Stimulated activated CD4-positive, alpha-beta T cell treated with anti-CD3 and anti-CD28 coated beads, Interleukin-4, amount 100 ng/mL, for 4 hours (primary cell): ENCODE results near the gene TRPM1.
A peak's percentile ranks its signal among the peaks of the same experiment; 100 is the strongest.

Source experiments
- DNase-seq, 2 experiments: peaks; one replicate each; pipeline ENCODE4 v3.0.0-alpha.2; 2020

Gene TRPM1

DNA sequence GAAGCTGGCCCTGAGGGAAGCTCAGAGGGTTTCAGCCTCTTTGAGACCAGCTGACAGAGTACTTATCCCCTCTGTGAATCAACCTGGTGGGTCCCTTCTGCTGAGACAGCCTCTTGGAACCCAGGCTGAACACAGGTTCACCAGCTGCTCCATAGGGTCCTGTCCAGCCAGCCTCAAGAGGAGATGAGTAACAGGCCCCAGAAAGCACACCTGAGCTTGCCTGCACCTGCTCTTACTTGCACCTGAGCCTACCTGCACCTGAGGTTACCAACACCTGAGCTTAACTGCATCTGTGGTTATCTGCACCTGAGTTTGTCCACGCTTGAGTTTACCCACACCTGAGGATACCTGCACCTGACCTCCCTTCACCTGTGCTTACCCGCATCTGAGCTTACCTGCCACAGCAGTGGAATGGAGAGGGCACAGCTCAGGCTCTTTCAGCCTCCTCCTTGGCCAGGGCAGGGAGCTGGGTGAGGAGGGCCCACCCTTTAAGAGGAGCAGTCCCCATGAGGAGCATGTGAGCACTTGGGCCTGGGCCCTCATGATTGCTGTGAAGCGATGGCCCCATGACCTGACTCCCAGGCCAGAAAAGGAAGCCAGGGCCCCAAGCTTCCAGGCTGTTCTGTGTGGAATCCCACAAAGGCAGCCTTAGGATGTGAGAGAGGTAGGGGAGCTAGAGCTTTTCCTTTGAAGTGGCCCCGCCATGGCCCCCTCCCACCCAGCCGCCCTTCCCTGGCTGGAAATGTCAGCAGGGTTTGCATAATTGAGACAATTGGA, at the start of gene TRPM1:
TSS of gene TRPM1 (minus strand) at position 464 of the 777 bp plus-strand sequence. CDS start 20,370 bp downstream, outside the sequence.
- no peak for DNase-seq

DNA sequence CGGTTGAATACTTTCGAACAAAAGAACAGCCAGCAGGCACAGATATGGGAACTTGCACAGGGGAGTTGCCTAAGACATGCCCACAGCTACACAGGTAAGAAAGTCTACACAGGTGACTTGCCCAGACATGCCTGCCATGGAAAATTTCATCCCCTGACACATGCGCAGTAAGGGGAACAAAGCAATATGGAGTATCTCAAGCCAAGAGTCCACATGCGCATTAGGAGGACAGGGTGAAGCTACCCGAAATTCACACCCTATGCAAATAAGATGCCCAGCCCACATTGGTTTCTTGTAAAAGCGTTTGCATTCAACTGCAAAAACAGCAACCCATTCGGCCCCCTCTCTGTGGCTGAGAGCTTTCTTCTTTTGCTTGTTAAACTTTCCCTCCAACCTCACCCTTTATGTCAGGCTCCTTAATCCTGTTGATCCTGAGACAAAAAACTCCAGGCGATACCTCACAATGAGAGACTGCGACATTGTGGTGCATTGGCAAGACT, 49.3 kb upstream of the TRPM1 start:
- DNase-seq = no peak

DNA sequence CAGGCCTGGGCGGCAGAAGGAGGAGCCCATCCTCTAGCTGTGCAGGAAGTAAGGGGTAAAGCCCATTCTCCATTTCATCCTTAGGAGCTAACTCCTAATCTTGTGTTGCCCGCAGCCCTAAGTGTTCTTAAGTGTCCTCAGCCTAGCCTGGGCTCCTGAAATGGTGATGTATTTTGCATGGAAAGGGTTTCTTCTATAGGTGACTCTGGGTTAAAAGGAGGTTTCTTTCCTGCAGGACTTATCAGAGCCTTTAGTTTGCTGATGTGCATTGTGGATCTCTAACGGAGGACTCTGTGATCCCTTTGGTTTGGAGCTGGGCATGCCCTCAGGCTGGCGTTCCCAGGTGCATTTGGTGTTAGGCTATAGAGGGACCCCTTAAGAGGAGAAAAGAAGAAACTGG, 48.5 kb upstream of the TRPM1 start:
- DNase-seq = no peak

DNA sequence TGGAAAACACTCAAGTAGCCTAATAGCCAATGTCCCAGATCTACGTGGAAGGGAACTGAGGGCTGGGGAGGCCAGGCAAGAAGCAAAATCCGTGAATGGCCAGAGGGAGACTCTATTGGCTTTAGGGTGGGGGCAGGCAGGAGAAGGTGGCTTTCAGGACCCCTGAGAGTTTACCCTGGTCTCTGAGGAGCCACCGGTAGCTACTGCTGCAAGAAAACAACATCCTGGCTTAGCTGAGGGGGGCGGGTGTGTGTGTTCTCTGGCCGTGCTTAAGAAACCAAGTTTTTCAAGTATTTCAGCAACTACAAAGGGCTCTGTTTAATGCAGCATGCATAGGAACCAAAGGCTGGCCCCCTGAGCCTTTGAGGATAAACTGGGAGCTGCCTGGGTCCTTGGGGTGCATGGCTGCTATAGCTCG, 47.6 kb upstream of the TRPM1 start:
- DNase-seq = no peak

DNA sequence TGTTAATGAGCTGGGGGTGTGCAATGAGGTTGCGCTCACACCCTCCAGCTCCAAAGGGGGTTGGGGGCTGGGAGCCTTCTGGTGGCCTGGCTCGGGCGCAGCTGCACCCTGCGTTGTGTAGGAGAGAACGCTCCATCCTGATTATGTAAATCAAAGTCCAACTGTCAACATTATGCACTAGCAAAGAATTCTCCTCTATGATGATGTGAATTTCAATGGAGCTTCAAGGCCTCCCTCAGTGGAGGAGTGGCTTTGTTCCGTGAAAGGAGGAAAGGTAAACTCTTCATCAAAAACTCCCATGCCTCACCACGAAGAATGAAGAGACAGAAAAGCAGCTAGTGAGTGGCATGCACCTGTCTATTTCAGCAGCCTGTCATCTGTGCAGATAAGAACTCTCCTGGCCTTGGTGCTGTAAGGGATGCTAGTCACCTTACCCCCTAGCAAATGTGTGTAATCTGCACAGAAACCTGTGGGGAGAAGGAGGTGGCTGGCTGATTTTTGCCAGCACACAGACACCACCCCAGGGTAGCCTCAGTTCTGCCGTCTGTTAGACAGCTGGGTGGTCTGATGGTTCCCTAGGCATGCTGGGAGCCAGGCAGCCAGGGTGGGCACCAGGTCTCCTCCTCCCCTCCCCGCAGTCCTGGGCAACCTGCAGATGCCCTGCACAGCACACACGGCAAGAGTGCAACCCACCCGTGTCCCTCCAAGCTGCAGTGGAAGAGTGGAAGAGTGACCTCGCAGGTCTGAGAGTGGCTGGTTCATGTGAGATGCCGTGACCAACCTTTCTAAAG, 47.0 kb upstream of the TRPM1 start:
- DNase-seq = no peak

DNA sequence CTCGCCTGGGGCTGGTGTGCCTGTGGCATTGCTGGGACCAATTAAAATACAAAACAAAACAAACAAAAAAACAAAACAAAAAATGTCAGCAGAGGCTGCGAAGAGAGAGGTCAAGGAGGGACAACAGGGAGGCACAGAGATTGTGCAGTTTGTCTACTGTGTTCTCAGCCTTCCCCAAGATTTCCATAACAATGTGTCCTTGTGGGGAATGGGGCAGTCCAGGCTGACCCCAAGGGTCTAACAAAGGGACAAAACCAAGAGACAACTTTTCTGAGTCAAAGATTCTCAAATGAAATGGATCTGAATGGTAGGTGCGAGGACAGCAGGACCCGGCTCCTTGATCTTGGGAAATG, 46.4 kb upstream of the TRPM1 start:
- DNase-seq = no peak

DNA sequence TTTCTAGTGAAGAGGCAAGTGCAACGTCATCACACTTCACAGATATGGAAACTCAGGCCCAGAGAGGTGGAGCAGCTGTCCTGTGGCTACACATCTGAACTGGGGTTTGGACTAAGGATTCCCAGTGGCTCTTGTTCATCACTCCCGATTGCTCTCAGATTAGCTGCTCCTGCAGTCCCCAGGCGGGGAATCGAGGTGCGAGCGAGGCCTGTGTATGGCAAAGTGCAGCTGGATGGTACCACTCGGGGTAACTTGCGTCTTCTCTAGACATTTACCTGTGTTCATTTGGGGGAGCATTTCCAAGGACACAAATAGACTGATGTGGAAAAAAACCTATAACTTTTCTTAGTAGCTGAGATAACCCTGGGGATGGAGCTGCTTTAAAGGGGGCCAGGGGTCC, 45.9 kb upstream of the TRPM1 start:
- no peak for DNase-seq

DNA sequence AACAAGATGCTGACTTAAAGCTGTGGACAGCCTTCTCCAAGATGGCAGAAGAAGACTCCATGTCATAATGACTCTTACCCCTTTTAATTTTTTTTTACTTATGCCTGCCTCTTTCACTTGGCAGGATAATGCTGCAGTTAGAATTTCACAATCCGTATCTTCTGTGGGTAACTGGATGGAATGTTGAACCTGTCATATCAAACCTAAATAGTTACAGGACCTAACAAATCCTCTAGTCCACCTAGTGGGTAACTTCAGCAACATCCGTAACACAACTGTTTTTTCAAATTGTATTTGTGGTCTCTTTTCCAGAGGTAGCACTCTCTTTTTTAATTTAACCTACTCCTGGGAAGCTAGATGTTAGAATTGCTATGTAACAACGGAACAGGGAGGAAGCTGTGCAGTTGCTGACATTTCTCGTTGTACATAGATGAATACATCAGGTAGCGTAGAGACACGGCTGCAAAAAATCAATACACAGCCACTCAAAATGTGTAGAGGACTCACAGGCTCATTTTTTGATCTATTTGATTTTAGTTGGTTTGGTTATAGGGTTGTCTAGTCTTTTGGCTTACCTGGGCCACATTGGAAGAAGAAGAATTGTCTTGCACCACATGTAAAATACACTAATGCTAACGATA, 43.9 kb upstream of the TRPM1 start:
- no peak for DNase-seq

DNA sequence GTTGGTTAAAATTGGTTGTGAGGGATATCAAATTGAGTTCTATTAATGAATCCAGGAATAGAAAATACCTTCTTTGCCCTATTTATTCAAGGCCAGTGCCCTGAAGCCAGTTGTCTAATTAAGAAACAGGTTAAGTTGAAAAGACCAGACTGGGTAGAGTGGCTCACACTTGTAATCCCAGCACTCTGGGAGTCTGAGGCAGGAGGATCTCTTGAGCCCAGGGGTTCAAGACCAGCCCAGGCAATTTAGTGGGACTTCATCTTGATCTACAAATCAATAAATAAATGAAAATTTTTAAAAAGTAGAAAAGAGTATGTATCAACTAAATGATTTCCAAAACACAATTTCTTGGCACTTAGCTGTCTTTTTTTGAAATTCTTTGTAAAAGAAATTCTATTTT, 40.3 kb upstream of the TRPM1 start:
- DNase-seq = no peak

DNA sequence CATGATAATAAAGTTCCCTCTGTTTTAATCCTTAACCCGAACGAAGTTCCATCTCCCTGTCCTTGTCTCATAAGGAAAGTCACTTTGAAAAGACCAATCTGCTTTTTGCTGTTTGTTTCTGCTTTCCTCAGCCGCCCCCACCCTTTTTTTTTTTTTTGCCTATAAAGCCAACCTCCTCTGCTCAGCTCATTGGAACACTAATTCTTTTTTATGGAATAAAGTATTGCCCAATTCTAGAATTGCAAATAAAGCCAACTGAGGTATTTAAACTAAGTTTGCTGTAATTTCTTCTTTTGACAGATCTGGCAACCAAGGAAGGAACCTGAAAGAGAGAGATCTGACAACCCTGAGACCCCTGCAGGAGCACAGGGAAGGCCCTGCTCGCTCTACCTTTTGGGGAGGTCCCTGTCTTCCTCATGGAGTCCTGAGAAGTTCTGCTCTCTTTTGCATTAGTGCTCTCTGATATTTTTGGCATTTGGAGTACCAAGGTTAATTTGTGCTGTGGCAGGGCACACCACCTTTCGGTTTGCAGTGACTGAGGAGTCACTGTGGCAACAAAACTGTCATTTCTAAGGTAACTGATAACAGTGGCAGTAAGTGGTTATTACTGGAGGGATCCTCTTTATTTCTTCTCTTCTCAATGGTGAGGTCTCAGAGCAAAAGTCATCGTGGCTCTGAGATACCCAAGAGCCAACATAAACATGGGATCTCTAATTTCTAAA, 35.2 kb upstream of the TRPM1 start:
- DNase-seq = no peak

DNA sequence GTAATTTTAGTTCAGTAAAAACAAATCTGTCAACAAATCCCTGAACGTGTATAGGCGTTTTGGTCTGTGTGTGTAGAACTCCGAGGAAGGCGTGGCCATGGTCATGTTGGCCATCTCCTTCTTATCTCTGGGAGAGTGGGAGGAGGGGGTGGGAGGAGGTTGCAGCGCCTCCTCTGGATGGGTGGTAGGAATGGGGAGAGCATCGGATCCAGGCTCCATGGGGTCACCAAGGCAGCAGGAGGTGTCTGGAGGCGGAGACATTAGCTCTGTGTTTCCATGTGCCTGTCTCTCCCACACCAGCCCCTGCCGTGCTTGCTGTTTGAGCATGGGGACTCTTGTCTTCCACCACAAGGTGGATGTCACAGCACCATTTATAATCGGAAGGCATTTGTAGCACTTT, 34.5 kb upstream of the TRPM1 start:
- DNase-seq = no peak

DNA sequence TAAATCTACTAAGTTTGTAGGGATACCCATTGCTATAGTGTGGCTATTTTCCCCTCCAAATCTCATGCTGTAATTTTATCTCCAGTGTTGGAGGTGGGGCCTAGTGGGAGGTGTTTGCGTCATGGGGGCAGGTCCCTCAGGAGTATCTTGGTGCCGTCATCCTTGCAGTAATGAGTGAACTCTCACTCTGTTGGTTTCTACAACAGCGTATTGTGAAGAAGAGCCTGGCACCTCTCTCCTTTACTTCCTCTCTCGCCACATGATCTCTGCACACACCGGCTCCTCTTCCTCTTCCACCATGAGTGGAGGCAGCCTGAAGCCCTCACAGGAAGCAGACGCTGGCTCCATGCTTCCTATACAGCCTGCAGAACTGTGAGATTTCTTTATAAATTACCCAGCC, 34.0 kb upstream of the TRPM1 start:
- no peak for DNase-seq

DNA sequence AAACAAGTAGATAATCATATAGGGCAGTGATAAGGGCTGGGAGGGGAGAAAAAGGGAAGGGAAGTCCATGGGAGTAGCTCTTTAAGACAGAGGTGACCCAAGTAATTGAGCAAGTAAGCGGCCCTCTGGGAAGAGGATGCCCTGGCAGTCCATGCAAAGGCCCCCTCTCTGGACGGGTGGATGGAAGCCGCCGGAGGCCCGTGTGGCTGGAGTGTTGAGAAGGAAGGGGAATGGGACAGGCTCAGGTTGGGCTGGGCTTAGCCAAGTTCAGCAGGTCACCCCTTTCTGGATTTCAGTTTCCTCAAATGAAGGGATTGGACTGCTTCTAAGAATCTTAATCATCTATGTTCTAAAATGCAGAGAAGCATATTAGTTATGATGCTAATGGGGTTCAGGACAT, 32.4 kb upstream of the TRPM1 start:
- DNase-seq = no peak

DNA sequence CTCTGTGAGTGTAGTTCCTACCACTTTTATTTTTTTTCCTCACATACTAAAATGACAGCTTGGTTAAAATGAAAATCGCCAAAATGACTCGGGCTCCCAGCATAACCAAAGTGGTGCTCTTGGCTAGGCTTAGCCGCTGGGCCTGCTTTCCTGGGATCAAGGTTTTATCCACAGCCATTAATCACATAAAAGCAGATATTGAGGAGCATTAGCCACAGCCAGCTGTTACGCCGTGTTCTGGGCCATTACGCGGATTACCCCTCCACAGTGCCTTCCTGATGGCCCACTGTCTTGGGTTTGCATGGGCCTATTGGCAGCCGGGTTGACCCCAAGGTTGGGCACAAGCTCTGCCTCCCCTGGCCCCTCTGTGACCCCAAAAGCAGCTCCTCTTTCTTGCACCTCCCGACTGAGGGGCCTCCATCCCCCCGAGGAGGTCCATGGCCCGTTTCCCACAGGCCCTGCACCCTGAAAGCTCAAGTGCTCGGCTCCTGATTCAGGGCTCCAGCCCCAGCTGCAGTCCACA, 30.4 kb upstream of the TRPM1 start:
- no peak for DNase-seq

DNA sequence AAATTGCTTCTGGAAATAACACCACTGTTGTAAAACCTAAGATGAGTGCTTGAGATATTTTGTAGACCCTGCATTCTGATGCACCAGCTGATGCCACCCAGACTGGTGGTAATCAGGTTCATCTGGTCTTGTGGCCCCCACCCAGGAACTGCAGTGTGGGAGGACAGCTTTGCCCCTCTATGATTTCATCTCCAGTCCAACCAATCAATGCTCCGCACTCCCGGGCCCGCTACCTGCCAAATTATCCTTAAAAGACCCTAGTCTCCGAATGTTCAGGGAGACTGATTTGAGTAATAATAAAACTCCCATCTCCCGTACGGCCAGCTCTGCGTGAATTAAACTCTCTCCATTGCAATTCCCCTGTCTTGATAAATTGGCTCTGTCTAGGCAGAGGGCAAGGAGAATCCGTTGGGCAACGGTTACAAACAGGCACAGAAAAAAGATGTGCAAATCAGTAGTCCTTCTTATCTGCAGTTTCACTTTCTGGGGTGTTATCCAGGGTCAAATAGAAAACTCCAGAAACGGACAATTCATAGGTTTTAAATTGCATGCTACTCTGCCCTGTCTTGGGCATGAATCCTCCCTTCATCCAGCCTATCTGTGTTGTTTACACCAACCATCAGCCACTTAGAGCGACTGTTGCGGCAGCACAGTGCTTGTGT, 29.2 kb upstream of the TRPM1 start:
- DNase-seq = no peak

DNA sequence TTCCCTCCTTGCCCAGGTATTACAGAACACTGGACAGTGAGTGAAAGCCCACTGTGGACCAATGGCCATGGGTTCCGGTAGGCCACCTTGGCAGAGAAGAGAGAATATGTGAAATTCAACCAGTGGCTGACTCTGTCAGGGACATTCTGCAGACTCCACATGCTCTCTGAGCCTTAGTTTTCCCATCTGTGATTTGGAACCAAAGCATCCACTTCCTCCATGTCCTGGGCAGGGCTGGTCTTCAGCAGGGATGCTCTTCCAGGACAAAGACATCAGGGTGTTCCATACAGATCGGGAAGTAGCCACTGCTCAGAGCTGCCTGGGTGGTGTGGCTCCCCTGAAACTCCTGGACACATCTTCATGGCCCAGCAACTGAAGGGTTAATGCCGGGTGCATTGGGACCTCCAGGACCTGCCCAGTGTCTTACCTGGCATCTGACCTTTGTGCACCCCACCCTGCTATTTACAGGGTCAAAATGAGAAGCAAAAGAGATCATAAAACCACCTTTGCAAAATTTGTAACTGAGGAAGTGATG, 28.3 kb upstream of the TRPM1 start:
- no peak for DNase-seq

DNA sequence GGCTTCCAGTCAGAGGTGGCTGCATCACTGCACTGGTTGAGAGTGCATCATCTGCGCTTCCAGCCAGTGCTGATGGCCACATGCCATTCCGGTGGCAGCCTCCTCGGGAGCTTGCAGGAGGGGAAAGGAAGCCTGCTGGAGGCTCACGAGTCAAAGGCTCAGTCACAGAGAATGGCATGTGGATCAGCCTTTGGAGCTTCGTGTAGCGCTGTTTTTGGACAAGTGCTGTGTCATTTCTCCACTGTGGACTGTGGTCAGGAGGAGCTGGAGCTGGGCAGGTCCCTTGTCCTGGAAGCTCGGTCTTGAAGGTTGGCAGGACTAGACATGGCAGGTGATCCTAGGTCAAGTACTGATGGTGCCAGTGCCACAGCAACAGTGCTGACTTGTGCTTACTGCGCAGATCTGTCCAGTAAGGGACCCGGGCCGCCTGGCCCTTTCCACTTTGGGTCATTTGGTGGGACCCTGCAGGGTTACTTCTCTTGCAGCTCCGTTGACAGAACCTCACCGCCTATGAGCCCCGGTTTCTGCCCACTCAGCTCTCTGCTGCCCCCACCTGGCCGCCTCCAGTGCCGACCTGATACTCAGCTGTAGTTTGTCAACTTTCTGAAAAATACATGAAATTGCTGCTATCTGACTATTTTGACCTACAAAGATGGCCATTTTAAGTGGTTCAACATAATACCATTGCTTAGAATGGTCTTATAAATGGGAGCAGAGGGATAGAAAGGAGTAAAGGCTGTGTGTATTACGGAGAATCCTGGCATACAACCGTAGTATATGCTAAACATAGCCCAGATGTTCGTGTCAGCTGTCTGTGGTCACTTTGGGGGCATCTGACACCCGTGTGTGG, 27.6 kb upstream of the TRPM1 start:
- peak; percentile 51 to 79 for DNase-seq

DNA sequence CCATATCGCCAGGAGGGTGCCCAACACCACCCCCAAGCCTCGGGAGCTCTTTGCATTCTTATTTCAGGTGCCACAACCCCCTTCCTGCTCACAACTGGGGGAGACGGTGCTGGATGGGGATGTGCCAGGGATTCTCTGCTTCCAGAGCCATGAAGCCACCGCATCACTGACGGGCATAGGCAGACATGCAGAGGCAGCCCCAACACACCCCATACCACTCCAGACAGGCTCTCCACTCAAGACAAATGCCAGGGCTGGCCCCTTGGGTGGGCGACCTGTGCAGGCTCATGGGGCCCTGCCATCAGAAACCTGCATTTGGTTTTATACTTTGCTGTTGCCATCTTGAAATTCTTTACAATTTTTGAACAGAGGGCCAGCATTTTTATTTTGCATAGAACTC, 27.0 kb upstream of the TRPM1 start:
- DNase-seq = no peak

DNA sequence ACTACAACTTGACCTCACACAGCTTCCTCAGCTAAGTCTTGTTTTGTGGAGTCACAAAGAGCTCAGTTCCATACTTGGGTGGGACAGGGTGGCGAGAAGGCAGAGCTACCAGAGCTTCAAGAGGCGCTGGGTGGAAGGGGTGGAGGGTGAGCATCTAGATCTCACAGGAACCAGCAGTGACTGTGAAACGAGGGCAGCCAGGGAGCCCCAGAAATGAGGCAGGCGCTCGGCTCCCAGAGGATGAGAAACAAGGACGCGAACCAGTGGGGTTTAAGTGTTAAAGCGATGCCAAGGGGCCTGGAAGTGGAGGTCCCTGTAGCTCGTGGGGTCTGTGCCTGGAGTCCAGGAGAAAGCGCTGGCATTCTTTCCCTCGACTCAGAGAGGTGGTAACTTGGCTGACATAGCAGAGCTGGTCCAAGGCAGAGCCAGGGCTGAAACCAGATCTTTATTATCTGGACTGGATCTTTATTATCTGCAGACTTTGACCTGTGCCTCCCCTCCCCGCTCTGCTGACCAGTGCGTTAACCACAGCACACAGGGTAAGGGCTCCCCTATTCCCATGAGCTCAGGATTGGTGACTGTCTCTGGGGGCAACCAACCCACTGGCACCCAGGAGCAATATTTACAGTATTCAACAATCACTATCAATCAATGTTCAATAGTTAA, 26.2 kb upstream of the TRPM1 start:
- no peak for DNase-seq

DNA sequence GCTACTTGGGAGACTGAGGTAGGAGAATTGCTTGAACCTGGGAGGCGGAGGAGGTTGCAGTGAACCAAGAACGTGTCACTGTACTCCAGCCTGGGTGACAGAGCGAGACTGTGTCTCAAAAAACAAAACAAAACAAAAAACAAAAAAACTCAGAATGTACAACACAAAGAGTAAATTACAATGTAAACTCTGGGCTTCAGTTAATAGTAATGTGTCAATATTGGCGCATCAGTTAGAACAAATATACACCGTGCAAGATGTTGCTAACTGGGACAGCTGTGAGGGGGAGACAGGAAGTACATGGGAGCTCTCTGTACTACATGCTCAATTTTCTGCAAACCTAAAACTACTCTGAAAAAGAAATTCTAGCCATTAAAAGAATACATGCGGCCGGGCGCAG, 23.5 kb upstream of the TRPM1 start:
- no peak for DNase-seq
